HG03575 (cell line): Measurements from ENCODE around the gene CREB3L1.

Source experiments
- ATAC-seq: cut with Tn5 transposase; IDR thresholded peaks from one replicate; pipeline ENCODE4 v1.9.1; 2021; ENCODE audit not compliant: unreplicated experiment, insufficient number of reproducible peaks, low FRiP score; ENCODE audit errors: extremely low read depth

CREB3L1 gene

GRCh38 chr11:46308631-46309419 lies 31.4 kb downstream of the CREB3L1 start:
- no peak for ATAC-seq

- no peak for ATAC-seq
Observed at GRCh38 chr11:46309814-46310259, 32.4 kb downstream of the CREB3L1 start.

GRCh38 chr11:46315033-46315738 lies 37.7 kb downstream of the CREB3L1 start:
- no peak for ATAC-seq

GRCh38 chr11:46315783-46316563 lies 38.5 kb downstream of the CREB3L1 start:
- no peak for ATAC-seq

GRCh38 chr11:46319074-46319453 lies 41.6 kb downstream of the CREB3L1 start:
- no peak for ATAC-seq

GRCh38 chr11:46321757-46322156 lies 44.3 kb downstream of the CREB3L1 start:
- ATAC-seq, result no peak

- ATAC-seq, result no peak
Observed at GRCh38 chr11:46322759-46323158, 45.3 kb downstream of the CREB3L1 start.

- ATAC-seq, result no peak
Observed at GRCh38 chr11:46326813-46327416, 49.5 kb downstream of the CREB3L1 start.

GRCh38 chr11:46327829-46328228 lies 50.4 kb downstream of the CREB3L1 start:
- no peak for ATAC-seq

- ATAC-seq, result no peak
Observed at GRCh38 chr11:46330154-46330553, 52.7 kb downstream of the CREB3L1 start.

GRCh38 chr11:46330563-46331281 lies 53.3 kb downstream of the CREB3L1 start:
- ATAC-seq, result no peak

GRCh38 chr11:46331282-46331984 lies 54.0 kb downstream of the CREB3L1 start:
- no peak for ATAC-seq

- ATAC-seq, result no peak
Observed at GRCh38 chr11:46332093-46332567, 54.7 kb downstream of the CREB3L1 start.

- no peak for ATAC-seq
Observed at GRCh38 chr11:46332568-46333393, 55.3 kb downstream of the CREB3L1 start.

GRCh38 chr11:46333394-46333947 lies 56.0 kb downstream of the CREB3L1 start:
- ATAC-seq, result no peak

GRCh38 chr11:46334211-46334610 lies 56.7 kb downstream of the CREB3L1 start:
- ATAC-seq, result no peak

- no peak for ATAC-seq
Observed at GRCh38 chr11:46335271-46335670, 57.8 kb downstream of the CREB3L1 start.
